ENCODE measurements around the gene SCEL.

The SCEL gene

DNA sequence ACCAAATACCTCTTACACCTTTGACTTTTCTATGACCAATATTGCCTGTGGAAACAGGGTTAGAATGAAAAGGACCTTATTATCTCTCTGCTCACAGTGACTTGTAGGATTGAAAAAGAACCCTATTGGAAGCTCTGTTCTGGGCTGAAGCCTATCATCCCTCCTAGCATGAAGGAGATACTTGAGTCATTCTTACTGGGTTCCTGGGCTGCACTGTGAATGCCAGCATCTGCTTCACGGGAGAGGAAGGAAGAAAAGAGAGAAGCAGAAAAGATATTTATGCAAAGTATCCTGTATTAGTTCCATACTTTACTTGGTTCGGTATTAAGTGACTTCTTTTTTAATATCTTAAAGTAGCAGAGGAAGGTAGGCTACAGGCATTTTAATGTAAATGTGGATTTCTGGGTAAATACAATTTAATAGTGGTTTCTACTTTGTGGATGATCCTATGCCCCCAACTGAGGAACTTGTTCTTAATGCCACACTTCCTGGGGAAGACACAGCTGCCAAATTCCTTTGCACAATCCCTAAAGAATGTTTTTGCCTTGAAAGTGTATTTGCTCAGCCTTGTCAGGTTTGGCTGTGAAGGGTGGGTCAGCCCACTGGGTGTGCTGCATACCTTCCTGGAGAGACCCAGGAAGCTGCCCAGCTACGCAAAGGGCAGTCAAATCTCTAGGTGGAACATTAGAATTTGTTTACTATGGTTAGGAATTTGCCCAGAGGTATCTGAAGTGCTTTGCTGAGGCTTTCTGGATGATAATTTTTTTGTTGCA lies 13.7 kb upstream of the SCEL start:
- DNase-seq (ENCODE audit: low spot score), result peak; percentile 22

DNA sequence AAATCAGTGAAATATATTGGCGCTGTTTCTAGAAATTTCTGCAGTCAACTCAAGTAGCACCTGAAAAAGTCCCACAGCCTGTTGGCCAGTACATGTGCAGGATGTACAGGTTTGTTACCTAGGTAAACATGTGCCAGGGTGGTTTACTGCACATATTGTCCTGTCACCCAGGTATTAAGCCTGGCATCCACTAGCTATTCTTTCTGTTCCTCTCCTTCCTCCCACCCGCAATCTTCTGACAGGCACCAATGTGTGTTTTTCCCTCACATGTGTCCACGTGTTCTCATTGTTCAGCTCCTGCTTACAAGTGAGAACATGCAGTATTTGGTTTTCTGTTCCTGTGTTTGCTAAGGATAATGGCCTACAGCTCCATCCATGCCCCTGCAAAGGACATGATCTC lies 13.1 kb upstream of the SCEL start:
- DNase-seq (ENCODE audit: low spot score), result no peak

DNA sequence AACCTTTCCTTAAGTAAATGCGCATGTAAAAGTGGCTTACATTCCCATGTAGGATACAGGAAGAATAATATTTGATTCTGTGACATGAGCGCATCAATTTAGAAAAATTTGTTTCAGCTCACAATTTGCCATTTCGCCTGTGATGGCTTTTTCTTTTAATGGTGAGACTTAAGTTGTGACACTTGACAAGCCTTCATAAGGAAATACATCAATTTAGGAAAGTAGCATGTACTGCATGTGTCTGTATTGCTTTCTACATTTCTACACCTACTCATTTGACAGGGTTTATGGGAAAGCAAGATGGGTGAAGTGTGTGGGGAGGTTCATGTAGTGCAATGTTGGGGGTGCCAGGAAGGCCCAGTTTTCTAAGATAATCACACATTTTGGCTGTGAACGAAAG lies 12.1 kb upstream of the SCEL start:
- DNase-seq (ENCODE audit: low spot score), result no peak

DNA sequence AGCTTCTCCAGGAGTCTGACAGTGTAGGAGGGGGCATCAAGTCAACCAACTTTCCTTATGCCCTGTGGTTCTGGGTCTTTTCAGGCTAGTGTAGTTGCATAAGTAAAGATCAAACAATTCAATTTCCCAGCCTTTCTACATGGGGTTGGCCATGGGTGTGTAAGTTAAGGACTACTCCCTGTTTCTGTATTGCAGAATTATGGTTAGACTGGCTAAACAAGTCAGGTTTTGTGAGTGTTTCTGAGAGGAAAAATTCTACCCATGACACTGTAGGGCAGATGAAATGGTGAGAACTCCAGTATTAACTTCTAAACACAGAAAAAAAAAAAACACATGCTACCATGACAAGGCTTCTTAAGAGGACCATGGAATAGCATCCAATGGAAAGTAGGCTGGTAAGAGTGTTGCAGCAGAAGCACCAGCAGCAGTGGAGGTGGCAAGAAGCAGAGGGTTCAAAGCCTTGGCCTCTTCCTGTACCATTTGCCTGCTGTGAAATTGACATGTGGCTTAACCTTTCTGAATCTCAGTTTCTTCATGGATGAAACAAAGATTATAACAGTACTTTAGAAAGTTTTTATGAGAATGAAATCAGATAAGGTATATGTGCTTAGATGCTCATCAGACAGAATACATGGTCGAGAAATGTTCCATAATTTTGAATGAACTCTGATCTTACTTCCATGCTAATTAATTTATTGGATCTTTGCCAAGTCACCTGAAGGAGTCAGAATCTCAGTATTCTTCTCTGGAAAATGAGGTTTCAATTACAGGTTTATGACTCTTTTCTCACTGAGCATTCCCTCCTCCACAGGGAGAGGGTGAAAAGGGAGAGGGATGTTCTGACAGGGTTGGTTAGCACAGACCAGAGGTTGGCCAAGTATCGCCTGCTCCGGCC lies 11.4 kb upstream of the SCEL start:
- no peak for DNase-seq (ENCODE audit: low spot score)

DNA sequence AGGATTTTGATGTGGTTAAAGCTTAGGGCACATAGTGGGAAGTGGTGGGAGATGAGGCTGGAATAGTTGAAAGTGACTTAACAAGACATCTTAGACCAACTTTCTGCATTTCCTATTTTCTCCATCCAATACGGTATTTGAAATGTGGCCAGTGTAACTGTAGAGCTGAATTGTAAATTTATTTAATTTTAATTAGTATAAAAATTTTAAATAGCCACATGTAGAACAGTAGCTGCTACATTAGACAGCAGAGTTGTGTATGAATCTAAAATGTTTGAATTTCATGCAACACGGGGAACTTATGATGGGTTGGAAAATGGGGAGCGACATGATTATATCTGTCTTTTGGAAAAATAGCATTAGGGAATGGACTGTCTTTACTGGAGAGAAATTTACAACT lies 7.1 kb upstream of the SCEL start:
- no peak for DNase-seq (ENCODE audit: low spot score)

DNA sequence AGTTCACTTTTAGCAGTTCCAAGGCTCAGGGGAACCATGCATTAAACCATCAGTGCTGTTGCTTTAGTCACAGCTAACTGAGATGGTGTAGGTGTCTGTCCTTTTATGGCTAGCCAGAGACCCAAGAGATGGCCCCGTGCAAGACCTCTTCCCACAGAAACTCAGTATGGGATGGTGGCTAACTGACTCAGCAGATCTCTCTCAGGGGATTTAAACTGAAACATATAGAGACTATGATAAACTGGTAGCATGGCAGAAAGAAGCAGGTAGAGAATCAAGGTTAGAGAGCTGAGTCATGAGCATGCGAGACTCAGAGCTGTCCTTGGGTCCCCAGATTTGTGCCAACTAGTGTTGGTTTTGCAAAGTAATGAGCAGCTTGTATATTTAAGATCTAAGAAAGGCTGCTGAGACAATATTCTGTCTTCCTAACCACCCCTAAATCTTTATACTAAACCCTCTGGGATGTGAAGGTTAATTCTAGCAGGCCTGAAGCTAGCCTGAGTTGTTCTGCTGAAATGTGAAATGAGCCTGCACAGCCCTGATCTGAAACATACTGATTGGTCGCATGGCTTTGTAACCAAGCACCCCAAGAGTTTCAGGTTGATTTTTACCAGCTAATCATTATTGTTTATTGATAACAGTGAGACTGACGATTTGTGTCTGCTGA lies 6.5 kb upstream of the SCEL start:
- DNase-seq (ENCODE audit: low spot score), result no peak

DNA sequence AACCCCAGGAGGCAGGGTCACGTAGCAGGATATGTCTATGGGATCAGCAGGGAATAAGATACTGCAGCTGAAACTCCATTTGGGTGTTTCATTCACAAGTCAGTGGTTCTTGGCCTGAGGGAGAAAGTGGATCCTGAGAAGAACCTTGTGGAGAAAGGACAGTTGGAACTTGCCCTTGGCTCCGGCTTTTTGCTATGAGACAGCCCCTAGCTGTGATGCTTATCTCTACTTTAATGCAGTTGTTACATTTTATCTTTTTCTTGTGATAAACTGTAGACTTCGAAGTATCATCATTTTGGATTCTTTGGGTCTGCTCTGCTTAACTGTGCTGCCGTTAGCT lies 6.0 kb upstream of the SCEL start:
- no peak for DNase-seq (ENCODE audit: low spot score)

DNA sequence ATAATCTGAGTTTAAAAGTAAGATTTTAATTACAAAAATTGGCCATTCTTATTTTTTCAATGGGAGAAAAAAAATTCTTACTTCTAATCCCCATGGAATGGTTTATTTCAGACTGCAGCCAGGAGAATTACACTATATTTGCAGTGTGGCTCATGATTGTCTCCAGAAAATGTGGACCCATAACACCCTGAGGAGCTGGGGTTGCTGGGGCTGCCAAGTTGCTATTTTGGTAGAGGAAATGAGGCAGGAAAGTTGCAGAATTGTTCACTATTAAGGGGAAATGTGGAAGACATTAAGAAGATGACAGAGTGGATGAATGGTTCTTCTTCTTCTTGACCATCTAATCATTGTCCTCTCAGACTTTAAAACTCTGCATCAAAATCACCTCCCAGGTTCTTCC lies 4.6 kb upstream of the SCEL start:
- DNase-seq (ENCODE audit: low spot score), result no peak

DNA sequence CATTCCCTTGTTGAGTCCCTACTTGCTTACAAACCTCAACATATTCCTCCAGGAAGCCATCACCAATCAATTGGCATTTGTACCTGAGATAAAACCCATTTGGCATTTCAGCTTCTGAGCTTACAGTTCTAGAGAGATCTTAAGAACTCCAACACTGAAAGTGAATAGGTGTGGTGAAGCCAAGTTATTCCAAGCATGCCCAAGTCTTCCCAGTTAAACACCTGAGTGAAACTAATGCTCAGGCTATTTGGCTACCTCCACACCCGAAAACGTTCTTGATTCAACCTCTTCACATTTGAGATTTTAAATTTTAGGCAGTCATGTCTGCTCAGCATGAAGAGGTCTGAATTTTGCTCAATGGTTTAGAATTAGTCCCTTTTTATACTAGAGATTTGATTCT lies 2.5 kb upstream of the SCEL start:
- DNase-seq (ENCODE audit: low spot score), result no peak

DNA sequence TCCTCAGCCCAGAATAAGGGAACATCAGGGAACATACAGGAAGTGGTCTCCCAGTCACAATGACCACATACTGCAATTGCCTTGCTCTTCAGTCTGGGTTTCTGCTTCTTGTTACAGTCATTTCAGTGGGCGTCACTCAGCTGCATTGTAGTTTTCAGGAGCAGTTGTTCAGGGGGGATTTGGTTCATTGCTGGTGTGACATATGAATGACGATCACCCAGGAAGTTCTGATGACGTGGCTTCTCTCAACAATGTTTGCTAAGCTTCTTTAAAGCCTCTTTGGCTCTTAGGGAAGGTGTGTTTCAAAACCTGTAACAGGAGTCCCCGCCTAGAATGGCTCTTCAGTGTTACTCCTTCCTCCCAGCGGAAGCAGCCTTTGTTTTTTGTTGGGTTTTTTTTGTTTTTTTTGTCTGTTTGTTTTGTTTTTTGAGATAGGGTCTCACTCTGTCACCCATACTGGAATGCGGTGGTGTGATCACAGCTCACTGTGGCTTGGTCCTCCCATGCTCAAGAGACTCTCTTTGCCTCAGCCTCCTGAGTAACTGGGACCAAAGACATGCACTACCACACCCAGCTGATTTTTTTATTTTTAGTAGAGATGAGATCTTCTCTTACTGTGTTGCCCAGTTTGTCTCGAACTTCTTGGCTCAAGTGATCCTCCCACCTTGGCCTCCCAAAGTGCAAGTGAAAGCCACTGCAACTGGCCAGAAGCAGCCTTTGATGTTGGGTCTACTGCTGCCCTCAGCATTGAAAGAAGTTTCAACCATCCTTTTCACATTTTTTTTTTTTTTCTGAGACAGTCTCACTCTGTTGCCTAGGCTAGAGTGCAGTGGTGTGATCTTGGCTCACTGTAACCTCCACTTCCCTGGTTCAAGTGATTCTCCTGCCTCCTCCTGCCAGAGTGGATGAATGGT lies 1.4 kb upstream of the SCEL start:
- DNase-seq (ENCODE audit: low spot score), result no peak

DNA sequence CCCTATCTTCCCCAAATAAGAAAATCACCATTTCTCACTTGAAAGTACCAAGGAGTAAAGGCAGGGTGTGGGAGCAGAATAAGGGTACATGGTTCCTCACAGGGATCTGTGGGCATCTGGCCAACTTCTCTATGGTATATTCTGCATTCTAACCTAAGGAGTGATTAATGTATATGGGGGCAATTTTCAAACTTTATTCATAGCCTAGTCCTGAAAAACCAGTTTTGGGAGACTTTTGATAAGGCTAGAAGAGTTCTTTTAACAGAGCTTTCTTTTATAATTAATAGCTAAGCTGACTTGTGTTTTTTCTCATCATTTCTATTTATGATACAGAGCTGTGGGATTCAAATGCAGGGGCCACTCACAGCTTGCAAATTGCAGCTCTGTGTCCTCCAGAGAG lies 852 bp downstream of the SCEL start:
- DNase-seq (ENCODE audit: low spot score), result no peak

DNA sequence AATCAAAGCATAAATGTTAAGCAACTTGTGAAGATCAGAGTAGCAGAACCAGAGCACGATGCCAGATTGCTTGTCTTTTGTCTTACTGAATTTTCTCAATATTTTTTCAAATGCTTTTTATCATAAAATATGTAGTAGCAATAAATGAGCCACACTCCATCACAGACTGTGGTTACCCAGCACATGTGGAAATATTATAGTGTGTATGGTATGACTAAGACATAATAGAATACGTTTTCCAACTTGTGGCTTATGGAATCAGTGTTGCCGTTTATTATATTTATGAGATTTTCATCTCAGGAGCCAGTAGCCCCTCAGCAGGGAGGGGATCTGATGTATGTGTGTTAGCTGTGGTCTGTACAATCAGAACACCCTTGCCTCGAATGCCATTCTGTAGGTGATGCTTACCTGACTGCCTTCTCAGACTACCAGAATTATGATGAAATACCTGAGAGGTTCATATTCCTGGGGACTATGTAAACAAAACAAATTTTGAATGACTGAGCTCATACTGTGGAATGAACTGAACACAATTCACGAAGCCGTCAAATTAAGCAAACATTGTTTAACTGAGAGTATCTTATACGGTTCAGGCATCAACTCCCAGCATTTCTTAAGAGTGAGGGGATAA lies 1.9 kb downstream of the SCEL start:
- no peak for DNase-seq (ENCODE audit: low spot score)

DNA sequence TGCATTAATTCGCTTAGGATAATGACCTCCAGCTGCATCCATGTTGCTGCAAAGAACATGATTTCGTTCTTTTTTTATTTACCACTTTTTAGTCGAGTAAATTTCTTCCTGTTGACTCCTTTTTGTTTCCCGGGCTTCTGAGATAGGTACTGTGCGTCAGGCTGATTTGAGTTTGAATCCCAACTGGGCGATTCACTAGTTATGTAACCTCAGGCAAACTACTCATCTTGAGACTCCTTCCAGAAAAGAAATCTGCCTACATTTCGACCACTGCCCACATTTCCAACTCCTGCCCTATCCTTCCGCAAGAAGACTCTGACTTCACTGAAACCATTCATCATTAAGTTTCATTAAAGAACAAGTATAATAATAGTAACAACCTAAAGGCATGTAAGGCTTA lies 8.2 kb downstream of the SCEL start:
- no peak for DNase-seq (ENCODE audit: low spot score)

DNA sequence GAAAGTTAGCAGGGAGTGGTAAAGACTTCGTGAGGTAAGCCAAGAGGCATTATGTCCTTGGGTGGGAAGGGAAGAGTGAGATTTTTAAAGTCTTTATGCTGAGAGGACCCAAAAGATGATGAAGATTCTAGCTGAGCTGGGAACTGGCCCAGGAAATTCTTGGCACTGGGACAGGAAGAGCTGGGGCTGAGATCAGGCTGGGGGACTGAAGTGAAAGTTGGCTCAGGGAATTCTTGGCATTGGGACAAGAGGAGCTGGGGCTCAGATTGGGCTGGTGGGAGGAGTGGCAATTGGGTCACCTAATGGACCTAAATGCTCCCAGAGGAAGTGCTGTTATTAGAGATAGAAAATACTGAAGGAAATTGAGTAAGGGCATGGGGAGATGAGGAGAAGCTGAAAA lies 8.8 kb downstream of the SCEL start:
- no peak for DNase-seq (ENCODE audit: low spot score)

DNA sequence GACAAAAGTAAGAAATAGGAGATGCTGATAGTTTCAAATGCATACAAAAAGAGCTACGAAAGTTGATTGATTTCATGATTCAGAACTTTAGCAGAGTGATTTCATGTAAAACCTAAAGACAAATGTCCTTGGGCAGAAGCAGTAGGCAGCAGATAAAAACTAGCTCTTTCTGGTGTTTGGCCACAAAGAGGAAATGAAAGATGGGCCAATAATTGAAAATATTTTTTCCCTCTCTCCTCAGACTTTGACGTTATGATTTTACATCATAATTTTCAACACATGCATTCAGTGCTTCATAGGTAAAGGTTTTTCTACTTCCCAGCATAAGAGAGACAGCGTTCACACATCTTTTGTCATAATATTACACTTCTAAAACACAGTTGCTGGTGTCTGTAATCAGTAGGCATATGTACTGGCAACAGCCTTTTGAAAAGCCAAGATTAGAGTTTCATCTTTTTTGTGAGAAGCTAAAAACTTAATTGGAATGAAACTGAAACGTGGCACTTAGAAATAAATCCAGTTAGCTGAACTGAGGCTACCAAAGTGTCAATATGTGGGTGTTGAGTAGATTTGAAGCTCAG lies 9.3 kb downstream of the SCEL start:
- no peak for DNase-seq (ENCODE audit: low spot score)

DNA sequence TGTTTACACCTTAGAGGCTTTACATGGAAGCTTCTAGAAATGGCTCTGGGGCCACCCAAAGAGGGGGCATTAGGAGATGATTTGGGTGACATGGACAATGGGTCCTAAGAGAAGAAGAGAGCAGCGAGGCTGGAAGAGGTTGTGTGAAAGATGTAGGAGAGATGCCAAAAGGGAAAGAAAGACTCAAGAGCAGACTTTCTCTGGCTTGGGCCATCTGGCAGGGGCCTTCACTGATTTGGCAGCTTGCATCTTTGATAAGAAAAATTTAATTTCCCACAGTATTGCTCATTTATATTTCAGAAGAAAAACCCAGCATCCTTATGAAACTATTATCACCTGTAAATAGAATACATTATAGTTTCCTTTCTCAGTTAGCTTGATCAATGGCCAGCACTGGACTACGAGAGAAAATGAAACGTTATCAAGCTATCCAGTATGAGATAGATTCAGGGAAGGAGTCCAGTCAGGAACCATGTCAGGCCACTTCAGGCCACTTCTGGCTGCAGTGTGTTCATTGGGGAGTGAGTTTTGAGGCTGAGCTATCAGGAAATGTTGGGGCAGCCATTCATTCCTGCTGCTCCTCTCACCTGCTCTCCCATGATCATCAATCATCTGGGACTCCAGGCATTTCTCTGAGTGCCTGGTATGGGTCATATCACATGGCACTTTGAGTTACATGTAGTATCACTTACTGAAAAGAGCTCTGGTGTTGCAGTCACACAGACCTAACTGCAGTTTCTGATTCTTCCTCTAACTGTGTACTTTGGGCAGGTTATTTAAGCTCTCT lies 10.3 kb downstream of the SCEL start:
- no peak for DNase-seq (ENCODE audit: low spot score)

DNA sequence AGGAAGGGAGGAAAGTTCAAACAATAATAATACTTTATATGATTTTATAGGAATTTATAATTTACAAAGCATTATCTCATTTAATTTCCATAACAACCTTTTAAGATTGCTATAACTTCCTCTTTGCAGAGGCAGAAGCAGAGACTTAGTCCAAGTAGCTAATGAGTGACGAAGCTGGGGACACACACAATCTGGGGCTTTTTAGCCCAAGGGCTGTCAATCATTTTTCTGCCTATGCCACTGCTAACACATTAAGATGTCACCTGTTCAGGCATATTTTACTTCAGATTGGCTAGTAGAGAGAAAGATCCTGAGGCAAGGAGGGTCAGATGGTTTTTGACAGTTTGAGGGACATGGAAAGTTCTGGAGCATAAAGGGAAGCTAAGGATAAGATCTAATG lies 12.6 kb downstream of the SCEL start:
- no peak for DNase-seq (ENCODE audit: low spot score)

DNA sequence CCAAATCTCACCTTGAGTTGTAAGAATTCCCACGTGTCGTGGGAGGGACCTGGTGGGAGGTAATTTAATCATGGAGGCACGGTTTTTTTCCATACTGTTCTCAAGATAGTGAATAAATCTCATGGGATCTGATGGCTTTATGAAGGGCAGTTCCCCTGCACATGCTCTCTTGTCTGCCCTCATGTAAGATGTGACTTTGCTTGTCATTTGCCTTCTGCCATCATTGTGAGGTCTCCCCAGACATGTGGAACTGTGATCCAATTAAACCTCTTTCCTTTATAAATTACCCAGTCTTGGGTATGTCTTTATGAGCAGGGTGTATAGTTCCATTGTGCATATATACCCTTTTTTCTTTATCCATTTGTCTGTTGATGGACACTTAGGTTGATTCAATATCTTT lies 13.1 kb downstream of the SCEL start:
- no peak for DNase-seq (ENCODE audit: low spot score)

DNA sequence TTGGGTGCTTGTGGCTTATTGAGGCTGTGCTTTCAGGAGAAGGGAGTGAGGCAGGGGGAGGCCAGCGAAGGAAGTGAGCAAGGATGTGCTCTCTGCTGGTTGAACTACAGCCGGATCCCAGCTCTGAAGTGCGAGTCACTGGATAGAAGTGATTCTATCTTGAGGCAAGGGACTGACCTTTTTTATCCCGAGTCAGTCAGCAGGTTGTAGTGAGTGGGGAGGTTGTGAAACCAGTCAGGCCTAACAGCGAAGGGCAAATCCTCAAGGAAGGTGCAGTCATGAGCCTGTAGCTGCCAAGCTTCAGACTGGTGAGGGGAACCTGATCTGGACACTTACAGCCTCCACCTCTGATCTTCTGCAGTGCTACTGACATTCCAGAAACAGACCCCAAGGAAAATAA lies 18.6 kb downstream of the SCEL start:
- DNase-seq (ENCODE audit: low spot score), result no peak

DNA sequence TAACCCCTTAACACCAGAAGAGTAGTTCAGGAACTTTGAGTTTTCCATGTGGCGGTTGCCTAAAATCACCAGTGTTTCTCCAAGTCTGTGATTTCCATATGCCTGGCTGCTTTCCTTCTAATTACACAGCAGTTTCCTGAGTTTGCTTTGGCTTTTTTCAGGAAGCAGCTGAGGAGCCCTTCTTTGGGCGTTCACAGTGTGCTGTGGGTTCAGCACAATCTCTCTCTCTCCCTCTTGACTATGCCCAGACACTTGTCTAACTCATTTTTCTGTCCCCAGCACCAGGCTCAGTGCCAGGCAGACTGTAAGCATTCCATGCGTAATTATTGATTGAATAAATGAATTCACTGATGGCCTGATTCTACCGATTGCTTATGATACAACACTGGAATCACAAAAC lies 19.7 kb downstream of the SCEL start:
- DNase-seq (ENCODE audit: low spot score), result no peak

Measured in GM03348 (cell line).